ENCODE measurements around the gene STON1.
"Not testable (repeated sequence)": the region's sequence is repeated elsewhere in the genome, so short reads cannot be mapped to it uniquely, and the experiment has no call there.

Gene STON1

DNA sequence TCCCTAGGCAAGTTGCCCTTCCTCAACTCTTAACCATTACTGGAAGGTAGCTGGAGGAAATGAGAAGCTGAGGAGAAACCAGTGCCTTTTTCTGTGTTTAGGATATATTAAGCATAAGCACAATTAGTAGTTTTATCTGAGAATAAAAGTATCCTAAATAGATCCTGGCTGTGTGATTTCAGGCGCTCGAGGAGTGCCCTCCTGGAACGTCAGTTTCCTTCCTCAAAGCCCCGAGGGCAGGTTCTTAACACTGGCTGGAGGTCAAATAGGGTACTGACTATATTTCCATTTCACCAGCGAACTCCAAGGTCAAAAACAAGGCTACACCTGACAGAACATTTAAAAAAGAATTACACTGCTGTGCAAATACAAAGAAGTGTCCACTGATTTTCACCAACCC, 1.5 kb upstream of the STON1 start:
- DNase-seq: no peak

DNA sequence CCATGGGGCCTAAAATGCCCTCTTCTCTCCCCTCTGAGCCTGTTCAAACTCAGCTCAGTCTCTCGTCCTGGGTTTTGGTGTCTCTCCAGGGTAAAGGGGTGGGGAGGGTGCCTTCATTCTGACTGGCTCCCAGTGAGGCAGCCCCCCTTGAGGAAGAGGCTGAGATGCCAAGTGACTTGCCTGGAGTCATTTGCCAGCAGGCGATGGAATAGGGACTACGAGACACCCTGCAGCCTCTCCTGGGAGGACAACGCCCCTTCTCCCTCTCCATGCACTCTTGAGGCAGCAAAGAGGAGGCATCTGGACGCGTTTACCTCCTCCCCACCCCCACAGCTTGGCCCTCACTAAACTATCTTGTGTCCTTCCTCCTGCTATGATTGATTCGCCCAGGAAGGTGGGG, 760 bp upstream of the STON1 start:
- no peak for DNase-seq

DNA sequence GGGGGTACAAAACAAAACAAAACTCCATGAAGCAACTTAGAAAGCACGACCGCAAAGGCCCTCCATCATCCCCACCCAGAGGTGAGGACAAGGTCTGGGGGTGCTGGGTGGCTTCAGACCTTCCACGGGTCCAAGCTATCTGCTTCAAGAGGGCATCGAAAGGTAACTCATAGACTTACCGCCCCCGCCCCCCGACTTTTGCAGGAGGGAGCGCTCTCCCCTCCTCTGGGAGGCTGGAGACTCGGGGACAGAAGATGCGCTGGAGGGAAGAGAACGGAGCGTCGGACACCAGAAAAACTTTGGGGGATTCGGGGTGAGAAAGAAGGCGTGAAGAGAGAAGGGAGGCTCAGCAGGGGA, 300 bp upstream of the STON1 start:
- no peak for DNase-seq

DNA sequence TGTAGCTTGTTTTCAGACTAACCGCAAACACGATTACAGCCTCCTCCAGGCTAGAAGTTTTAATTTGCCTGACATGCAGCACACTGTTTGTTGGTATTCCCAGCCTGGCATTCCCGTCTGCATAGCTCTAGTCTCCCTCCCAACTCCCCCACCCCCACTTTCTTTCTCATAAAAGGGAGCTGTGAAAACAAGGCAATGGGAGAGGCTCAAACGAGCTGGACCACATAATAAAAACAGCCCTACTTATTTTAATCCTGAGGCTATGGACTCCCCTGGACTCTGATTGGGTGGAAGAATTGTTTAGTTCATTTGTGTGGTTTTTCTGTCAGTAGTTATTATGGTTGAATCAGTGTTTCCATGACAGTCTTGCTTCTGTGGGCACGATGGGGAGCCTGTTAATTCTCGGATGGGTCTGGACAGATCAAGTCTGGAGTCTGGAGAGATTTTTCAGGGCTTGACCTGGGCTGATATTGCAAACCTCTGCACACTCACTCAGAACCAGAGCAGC, 1.2 kb downstream of the STON1 start:
- DNase-seq: no peak

DNA sequence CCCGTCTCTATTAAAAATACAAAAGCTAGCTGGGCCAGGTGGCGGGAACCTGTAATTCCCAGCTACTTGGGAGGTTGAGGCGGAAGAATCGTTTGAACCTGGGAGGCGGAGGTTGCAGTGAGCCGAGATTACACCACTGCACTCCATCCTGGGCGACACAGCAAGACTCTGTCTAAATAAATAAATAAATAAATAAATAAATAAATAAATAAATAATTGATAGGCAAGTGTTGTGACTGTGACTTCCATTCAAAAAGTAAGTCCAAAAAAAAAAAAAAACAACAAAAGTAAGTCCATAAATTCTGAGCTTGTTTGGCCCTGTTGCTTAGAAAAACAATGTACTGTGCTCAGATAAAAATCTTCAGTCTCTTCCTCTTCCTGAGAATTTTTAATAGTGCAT, 2.2 kb downstream of the STON1 start:
- no peak for DNase-seq

DNA sequence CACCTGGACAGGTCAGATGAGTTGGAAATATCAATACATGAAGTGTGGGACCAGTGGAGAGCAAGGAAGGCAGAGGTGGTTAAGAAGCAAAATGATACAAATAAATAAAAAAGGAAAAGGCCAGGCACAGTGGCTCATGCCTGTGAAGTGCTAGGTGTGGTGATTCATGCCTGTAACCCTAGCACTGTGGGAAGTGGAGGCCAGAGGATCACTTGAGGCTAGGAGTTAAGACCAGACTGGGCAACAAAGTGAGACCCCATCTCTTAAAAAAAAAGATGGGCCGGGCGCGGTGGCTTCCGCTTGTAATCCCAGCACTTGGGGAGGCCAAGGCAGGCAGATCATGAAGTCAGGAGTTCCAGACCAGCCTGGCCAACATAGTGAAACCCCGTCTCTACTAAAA, 2.9 kb downstream of the STON1 start:
- DNase-seq: no peak

DNA sequence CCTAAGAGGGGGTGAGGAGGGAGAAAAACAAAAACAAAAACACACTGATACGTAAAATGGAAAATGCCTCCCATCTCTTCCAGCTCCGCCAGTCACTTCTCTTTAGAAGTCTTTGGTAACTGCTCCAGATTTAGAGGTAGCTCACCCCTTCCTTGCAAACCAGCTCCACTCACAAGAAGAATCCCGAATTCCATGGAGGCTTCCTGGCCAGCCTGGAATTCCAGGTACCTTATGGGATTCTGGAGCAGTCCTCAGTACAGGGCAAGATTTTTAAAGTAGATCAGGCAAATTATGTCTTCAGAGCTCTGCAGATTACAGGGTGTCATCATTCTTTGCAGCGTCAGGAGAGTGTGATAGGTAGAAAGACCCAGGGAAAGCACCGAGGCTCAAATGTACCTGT, 4.8 kb downstream of the STON1 start:
- no peak for DNase-seq

DNA sequence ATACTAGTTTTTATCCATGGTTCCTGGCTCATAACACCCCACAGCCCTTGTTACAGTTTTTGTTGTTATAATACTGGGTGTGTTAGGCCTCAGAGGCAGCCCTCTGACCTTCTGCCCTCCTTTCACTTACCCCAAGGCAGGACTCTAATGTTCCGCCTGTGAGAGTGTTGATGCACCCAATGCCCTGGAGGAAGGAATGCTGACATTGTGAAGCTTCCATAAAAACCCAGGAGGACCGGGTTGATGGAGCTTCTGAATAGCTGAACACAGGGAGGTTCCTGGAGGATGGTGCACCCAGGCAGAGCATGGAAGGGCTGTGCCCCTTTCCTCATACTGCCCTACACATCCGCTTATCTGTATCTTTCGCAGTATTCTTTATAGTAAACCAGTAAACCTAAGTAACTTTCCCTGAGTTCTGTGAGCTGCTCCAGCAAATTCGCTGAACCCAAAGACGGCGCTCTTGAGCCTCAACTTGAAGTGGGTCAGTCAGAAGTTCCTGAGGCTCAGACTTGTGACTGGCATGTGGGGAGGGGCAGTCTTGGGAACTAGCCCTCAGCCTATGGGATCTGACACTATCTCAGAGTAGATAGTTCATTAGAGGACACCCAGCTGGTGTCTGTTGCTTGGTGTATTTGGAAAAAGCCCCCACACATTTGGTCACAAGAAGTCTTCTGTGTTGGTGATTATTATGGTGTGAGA, 10.4 kb downstream of the STON1 start:
- no peak for DNase-seq

DNA sequence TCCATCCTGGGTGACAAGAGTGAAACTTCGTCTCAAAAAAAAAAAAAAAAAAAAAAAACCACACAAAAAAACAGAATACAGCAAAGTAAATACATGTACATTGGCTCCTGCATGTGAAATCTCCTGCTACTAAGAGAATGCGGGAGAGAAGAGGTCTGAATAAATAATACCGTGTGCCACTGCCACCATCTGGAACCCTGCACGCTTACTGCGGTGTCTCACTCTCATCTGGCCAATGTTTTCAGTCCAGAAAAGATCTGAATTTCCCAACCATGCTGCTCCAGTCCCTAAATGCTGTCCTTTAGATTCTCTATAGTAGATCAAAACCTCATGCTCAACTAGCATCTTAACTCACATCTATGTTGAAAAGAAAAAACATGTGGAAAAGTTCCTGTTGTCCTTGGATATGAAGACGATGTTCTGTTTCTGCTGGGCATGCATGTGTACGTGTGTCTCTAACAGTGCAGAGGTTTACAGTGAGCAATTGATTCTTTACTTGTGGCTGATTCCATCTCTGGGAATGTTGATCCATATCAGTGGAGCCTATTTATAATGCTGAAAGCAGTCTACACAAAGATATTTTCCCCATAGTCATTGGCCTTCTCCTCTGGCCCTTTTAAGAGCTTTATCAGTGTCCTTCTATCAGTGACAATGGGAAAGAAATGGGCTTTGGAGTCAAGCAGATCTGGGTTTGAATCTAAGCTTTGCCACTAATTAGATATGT, 11.9 kb downstream of the STON1 start:
- DNase-seq: no peak

DNA sequence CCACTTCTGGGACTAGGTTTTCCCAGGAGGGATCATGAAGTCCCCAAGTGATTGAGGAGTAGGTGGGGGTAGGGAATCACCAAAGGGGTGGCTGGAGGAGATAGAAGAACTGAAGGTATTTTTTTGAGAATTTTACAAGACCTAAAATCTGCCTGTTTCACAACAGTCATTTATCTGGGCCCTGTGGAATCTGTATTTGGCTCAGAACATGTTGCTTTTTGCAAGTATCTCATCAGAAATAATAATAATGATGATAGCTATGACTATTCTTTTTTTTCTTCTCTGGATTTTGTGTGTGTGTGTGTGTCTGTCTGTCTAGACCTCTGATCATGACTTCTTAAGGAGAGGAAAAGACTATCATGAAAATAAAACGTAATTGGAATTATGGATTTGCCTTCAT, 13.9 kb downstream of the STON1 start:
- no peak for DNase-seq

DNA sequence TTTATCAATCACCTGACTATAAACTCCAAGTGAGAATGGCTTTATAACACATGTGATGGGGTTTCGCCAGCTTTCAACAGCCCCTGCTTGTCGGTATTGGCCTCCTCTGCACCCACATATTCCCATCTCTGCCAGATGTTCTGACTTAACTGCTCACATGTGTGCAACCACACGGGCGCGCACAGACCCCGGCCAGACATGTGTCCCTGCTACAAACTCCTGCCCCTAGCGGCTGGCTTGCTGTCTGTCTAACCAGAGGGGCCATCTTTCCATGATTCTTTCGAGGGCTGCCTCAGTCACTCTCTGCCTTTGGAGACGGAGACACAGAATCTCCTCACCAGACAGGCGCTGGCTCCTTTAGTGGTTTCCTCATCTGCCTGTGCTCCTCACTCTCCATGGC, 15.3 kb downstream of the STON1 start:
- no peak for DNase-seq

DNA sequence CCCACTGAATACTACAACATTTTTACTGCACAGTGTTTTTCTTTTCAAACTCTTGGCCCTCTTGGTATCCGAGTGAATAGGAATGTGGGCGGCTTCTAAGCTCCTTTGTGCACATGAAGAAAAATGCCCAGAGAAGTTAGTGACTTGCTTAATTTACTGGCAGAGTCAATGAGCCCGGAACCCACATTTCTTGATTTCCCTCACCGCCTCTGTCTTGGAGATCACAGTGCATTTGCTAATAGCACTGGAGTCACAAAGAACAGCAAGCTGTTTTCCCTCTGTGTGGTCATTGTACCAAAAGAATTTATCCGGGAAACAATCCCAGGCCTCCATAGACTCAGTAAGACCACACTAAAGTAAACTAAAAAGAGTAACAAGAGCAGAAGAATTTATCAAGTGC, 18.9 kb downstream of the STON1 start:
- DNase-seq: no peak

DNA sequence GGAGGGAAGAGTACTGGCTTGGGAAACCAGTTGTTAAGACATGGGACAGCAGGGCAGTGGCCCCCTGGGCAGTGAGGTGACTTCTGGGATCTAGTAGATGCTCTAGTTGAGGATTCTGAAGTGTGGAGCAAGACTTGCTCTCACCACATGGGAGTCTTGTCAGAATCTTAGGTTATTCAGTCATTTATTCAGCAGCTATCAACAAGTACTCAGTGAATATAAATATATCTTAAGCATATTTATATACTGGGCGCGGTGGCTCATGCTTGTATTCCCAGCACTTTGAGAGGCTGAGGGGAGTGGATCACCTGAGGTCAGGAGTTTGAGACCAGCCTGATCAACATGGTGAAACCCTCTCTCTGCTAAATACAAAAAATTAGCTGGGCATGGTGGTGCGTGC, 20.0 kb downstream of the STON1 start:
- no peak for DNase-seq

DNA sequence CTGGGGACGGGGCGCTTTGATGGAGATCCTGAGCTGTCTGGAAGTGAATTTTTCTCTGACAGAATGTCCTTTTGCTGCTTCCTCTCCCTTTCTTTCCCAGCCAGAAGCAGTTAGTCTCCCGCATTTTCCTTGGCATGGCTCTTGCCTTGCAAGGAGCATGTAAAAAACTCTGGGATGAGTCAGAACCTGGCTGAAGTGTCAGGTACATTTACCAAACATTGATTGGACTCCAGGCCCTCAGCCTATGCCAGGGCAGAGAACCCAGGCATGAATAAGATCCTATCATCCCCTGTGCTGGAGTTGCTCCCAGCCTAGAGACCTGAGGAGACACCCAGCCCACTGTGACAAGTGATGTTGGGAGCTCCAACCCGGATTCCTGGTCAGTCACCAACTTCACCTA, 21.6 kb downstream of the STON1 start:
- DNase-seq: no peak

DNA sequence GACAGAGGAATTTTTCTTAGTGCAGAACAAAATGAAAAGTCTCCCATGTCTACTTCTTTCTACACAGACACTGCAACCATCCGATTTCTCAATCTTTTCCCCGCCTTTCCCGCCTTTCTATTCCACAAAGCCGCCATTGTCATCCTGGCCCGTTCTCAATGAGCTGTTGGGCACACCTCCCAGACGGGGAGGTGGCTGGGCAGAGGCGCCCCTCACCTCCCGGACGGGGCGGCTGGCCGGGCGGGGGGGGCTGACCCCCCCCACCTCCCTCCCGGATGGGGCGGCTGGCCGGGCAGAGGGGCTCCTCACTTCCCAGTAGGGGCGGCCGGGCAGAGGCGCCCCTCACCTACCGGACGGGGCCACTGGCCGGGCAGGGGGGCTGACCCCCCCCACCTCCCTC, 25.1 kb downstream of the STON1 start:
- not testable (repeated sequence) for DNase-seq

DNA sequence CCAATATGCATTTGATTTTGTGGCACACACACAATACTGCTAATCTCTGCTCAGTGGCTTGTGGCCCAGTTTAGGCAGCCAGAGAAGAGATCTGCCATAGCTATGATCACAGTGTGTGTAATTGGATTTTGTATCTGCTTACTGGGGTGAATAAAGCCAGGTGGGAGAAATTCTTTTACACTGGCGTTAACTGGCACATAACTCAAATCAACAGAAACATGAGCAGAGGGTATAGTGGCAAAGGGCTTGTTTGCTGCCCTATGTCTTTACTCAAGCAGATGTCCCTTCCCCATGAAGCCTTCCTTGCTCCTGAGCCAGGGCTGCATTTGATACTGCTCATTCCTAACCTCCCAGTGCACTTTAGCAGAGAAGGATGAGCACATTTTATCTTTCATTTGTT, 28.5 kb downstream of the STON1 start:
- DNase-seq: no peak

DNA sequence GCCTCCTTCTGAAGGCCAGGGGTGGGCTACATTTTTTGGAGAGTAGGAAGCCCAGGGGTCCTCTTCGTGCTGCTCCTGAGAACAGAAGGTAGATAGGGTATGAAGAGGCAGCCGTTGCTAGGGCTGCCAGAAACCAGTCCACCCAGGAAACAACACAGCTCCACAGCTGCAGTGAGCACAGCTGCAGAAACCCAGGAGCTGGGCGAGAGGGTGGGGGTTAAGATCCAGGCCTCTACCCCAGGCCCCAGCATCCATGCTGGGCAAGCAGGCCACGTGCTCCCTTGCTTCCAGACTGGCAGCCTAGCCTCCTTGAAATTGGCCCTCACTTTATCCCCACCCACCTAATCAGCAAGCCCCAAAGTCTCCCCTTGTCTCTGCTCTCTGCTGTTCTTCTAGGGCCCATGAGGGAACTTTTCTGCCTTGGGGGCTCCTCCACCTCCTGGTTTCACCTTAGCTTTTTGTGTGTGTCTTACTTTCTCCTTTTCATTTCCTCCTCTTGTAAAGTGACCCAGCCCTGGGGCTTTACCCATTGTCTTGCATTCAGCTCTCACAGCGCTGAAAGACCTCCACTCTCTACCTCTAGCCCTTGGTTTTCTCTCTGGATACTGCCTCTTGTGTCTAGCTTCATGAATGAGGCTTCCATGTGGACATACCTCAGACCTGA, 30.7 kb downstream of the STON1 start:
- no peak for DNase-seq

DNA sequence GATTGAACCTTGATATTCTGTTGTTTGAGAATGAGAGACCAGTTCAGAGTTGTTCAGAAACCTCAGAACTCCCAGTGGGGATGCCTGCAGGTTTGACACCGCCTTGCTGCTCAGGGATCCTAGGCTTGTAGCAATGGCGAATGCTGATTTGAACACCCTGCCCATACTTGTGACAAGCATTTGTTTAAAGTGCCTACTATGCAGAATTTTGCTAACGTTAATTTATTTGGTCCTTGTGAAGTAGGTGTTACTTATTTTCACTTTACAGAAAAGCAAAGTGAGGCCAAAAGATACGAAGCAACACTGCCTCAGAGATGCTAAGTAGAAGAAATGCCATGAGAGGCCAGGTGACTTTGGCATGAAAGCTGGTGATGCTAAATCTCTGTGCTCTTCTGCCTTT, 32.3 kb downstream of the STON1 start:
- DNase-seq: no peak

DNA sequence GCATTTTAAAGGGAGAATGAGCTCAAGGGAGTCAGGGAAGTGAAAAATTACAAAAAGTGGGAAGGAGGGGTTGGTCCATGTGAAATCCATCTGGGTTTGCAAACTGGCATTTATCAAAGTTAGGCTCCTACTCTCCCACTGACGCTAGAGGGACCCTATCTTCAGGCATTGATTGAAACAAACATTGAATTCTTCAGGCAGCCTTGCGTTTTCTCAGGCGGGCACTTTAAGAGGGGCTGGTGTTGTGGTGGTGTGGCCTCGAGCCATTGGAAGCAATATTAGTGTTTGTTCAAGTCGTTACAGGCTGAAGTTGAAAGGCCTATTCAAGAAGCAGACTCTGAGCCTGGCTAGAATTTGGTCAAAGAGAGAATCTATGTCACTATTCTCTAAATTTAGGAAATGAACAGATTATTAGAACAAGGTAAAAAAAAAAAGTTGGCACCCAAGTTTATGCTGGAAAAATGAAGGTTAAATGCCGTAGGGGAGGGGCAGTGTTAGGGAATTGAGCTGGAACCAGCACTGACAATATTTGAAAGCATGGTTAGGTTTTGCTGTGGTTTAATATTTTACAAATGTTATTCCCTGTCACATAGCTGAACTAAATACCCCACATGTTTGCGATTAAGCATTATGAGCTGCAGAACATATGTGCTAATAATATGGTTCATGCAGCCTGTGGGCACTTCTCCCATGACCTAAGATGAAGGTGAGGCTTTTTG, 36.8 kb downstream of the STON1 start:
- DNase-seq: no peak

DNA sequence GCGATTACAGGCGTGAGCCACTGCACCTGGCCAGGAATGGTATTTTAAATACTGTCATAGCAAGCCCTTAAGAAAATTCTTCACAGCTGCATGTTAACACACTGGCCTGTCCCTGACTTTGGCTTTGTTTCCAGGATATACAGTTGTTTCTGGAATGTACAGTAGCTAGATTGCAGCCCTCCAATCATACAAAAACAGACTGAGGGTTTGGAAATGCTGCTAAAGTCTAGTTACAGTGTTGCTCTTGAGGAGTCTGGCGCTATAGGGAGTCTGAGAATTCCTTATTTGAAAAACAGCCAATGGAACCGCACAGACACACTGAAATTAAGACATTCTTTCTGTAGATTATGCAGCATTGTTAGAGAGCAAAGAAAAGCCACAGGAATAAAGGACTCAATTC, 37.7 kb downstream of the STON1 start:
- DNase-seq: no peak

DNA sequence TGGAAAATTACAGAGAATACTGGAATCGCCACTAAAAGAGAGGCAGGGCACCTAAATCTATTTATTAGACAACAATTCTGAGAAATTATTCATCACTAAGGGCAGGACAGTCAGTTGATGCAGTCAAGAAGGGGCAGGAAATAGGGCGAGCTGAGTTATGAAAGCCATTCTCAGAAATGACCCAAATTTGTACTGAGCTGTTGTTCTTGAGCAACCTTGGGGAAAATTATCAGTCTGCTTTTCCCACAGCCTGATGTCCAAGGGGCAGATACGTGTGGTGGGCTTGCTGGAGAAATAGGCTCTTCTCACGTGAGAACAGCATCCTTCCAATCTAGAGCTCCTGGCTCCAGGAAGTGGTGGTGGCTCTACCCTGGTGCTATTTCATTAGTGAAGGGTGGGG, 38.6 kb downstream of the STON1 start:
- DNase-seq: no peak

DNA sequence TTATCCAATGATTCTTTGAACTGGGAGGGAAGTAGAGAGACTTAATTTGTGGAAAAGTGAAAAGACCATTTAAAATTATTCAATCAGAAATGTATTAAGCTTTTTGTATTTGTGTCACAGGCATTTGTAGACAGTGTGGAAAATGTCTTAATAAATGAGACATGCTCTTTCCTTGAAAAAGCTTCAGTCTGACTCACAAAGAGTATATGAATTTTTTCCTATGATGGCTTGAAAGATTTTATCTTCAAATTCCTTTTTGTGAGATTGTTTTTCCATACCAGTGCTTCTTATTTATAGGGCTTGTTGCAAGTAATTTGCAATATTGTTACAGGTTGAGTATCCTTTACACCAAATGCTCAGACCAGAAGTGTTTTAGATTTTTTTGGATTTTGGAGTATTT, 39.5 kb downstream of the STON1 start:
- no peak for DNase-seq

DNA sequence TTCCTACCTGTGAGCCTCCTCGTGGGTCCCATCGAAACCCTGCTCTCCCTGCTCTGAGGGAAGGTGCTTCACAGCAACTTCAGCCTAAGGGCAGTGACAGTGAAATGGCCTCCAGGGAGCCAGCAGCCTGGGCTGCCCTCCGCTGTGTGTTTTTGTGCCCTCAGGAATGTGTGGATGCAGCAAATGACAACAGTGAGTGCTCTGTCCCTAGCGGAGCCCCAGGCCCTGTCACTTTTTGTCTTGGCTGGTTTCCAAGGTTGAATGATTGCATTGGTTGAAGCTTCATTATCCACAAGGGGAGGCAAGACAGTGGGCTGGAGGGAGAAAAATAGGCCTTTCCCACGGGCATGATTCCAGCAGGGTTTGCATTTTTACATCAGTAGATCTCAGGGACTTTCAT, 42.9 kb downstream of the STON1 start:
- DNase-seq: no peak
